Panc1 (cell line): ENCODE data around the gene SEMA3G. TPM values are rescaled to one million over a fixed set of nuclear protein-coding genes. Genes with fewer than 3 reads are reported as not detected.

Source experiments
- ATAC-seq: fragments of 200-7000 bp; cut with Tn5 transposase; 2 replicates; pipeline ENCODE4 v1.9.1; 2020; ENCODE audit warnings: mild to moderate bottlenecking, moderate library complexity
- BruUV-seq: library from RNA; stranded (reverse); fragments of 400-500 nt; replicated peaks from 2 replicates; lab custom pipeline; 2021; lab: Mats Ljungman, UMichigan
- CTCF ChIA-PET: fragments of 300-600 bp; sonication (Branson Sonifier 250); formaldehyde crosslinking; loops from one replicate; lab custom pipeline; 2022; ENCODE audit warnings: antibody characterized with exemption; lab: Charles Lee
- POLR2A ChIA-PET: fragments of 300-600 bp; sonication (Branson Sonifier 250); formaldehyde crosslinking; loops from one replicate; lab custom pipeline; 2022; ENCODE audit warnings: antibody characterized with exemption; lab: Charles Lee
- DNase-seq: peaks from one replicate; pipeline ENCODE4 v3.0.0-alpha.2; 2010; ENCODE audit warnings: low read depth, low spot score
- H3K27ac ChIP-seq: 2 replicates; pipeline ENCODE4 v1.5.1; 2011; ENCODE audit warnings: mild to moderate bottlenecking, low read length, inconsistent platforms
- H3K27me3 ChIP-seq: fragments of 200-500 bp; sonication (Bioruptor generic); 2 replicates; pipeline ENCODE4 v1.6.0; 2014; ENCODE audit warnings: low read length, inconsistent platforms; ENCODE audit not compliant: control insufficient read depth, insufficient read depth
- H3K36me3 ChIP-seq: fragments of 200-500 bp; sonication (Bioruptor generic); 2 replicates; pipeline ENCODE4 v1.5.1; 2014; ENCODE audit warnings: inconsistent platforms, mild to moderate bottlenecking, low read length, moderate library complexity; ENCODE audit not compliant: control insufficient read depth, insufficient read depth
- H3K4me1 ChIP-seq: 2 replicates; pipeline ENCODE4 v1.5.1; 2011; ENCODE audit warnings: inconsistent platforms, mild to moderate bottlenecking, low read length, moderate library complexity; ENCODE audit not compliant: control insufficient read depth, insufficient read depth
- H3K4me3 ChIP-seq, 2 experiments: 2 replicates each; pipeline ENCODE4 v1.5.1; 2011 to 2012; ENCODE audit warnings: low read depth in 2 of 2, low read length in 2 of 2, mild to moderate bottlenecking in 2 of 2, inconsistent platforms in 1 of 2, moderate library complexity in 1 of 2
- H3K9me3 ChIP-seq: fragments of 200-500 bp; sonication (Bioruptor generic); 2 replicates; pipeline ENCODE4 v1.5.1; 2014; ENCODE audit warnings: low read depth, mild to moderate bottlenecking, inconsistent platforms, low read length, moderate library complexity; ENCODE audit not compliant: control insufficient read depth, insufficient read depth
- POLR2AphosphoS5 ChIP-seq: IDR thresholded peaks from 2 replicates; pipeline ENCODE4 v1.6.1; 2012; ENCODE audit warnings: mild to moderate bottlenecking, low read depth, low read length, moderate library complexity
- SIN3A ChIP-seq: IDR thresholded peaks from 2 replicates; pipeline ENCODE4 v1.6.1; 2012; ENCODE audit warnings: low read depth, mild to moderate bottlenecking, low read length, moderate library complexity, borderline replicate concordance; ENCODE audit not compliant: insufficient read depth
- TCF7L2 ChIP-seq: IDR thresholded peaks from 2 replicates; pipeline ENCODE4 v1.6.1; 2011; ENCODE audit warnings: mild to moderate bottlenecking, low read depth, low read length, inconsistent platforms
- in situ Hi-C: cut with HindIII; loops from 2 replicates; pipeline ENCODE4 v1.10.0; 2016; ENCODE audit warnings: low sequenced_read_pairs, low pct_unique_long_range_greater_than_20kb
- intact Hi-C: fragments of 100-400 bp; cut with micrococcal nuclease; formaldehyde crosslinking; loops from one replicate; pipeline ENCODE4 v1.10.0; 2022; ENCODE audit not compliant: unreplicated experiment
- total RNA-seq: library from RNA; stranded (reverse); gene quantifications from one replicate; pipeline ENCODE4 v1.2.1, GENCODE V29; 2021; ENCODE audit not compliant: unreplicated experiment
- TF ChIP-seq, protein P1 (sequence below): fragments of 450-650 bp; IDR thresholded peaks from 2 replicates; pipeline ENCODE4 v1.5.1; 2017; ENCODE audit warnings: mild to moderate bottlenecking
- TF ChIP-seq, protein P2 (sequence below), 2 experiments: IDR thresholded peaks; 2 replicates each; pipeline ENCODE4 v1.6.1; 2011 to 2012; ENCODE audit warnings: low read depth in 2 of 2, control low read depth in 1 of 2, low read length in 1 of 2, mild to moderate bottlenecking in 1 of 2, moderate library complexity in 1 of 2; ENCODE audit not compliant: insufficient read depth in 1 of 2

The SEMA3G gene
- total RNA-seq, 1 experiment from 2014 or later = 1.6 TPM

DNA sequence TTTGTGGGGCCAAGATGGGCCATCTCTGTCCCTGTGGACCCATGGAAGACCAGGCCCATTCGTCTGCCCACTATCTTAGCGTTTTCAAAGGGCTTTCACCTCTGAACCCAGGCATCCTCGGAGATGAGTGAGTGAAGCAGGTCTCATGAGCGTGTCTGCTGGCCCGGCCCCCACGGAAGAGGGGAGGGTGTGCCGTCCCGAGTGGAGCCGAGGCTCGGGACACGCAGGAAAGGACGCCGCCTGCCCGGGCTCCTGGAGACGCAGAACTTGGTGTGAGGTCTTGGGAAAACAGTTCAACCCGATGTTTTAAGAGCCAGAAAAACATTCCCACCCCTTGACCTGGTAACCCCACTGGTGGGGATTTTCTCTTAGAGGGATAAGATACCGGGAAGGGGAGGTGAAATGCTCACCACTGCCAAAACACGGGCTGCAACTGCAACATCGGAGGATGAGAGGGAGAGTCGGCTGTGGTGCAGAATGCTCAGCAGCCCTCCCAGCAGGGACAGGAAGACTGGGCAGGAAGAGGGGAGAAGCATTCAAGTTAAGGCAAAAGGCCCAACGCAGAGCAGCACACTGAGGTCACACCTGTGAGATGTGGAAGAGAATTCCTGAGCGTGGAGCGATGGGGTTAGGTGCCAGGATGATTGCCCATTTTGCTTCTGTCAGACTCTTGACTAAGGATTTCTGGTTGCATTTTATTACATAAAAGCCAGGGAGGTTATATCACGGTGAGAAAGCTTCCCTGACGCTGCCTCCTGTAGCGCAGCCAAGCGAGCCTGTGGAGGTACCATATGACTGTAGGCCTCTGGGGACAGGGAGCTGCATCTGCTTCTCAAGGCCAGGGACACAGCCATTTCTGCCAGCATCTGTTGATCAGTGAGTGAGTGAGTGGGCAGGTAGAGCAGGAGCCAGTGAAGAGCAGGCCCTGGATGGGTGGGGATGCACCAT lies 36.1 kb upstream of the SEMA3G start:
- ChIA-PET POLR2A (no interaction called here), CTCF (no interaction called here)
- in situ Hi-C loops = no loop called here
- TF ChIP-seq, protein P1, sequence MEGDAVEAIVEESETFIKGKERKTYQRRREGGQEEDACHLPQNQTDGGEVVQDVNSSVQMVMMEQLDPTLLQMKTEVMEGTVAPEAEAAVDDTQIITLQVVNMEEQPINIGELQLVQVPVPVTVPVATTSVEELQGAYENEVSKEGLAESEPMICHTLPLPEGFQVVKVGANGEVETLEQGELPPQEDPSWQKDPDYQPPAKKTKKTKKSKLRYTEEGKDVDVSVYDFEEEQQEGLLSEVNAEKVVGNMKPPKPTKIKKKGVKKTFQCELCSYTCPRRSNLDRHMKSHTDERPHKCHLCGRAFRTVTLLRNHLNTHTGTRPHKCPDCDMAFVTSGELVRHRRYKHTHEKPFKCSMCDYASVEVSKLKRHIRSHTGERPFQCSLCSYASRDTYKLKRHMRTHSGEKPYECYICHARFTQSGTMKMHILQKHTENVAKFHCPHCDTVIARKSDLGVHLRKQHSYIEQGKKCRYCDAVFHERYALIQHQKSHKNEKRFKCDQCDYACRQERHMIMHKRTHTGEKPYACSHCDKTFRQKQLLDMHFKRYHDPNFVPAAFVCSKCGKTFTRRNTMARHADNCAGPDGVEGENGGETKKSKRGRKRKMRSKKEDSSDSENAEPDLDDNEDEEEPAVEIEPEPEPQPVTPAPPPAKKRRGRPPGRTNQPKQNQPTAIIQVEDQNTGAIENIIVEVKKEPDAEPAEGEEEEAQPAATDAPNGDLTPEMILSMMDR = no peak
- no peak for TF ChIP-seq TCF7L2
- TF ChIP-seq, protein P2, sequence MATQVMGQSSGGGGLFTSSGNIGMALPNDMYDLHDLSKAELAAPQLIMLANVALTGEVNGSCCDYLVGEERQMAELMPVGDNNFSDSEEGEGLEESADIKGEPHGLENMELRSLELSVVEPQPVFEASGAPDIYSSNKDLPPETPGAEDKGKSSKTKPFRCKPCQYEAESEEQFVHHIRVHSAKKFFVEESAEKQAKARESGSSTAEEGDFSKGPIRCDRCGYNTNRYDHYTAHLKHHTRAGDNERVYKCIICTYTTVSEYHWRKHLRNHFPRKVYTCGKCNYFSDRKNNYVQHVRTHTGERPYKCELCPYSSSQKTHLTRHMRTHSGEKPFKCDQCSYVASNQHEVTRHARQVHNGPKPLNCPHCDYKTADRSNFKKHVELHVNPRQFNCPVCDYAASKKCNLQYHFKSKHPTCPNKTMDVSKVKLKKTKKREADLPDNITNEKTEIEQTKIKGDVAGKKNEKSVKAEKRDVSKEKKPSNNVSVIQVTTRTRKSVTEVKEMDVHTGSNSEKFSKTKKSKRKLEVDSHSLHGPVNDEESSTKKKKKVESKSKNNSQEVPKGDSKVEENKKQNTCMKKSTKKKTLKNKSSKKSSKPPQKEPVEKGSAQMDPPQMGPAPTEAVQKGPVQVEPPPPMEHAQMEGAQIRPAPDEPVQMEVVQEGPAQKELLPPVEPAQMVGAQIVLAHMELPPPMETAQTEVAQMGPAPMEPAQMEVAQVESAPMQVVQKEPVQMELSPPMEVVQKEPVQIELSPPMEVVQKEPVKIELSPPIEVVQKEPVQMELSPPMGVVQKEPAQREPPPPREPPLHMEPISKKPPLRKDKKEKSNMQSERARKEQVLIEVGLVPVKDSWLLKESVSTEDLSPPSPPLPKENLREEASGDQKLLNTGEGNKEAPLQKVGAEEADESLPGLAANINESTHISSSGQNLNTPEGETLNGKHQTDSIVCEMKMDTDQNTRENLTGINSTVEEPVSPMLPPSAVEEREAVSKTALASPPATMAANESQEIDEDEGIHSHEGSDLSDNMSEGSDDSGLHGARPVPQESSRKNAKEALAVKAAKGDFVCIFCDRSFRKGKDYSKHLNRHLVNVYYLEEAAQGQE (IDR thresholded peaks at IDR 0.05; ENCODE audit: insufficient read depth in 1 of 2, low read depth in 2 of 2, low read length in 1 of 2) = no peak
- TF ChIP-seq POLR2AphosphoS5 = no peak
- TF ChIP-seq SIN3A = no peak
- DNase-seq = no peak
- no TSS peak for BruUV-seq
- Histone ChIP-seq H3K27me3 (no peaks in the 10 kb centered on the region), H3K9me3 (no peaks in the 10 kb centered on the region), H3K27ac (no peak overlapping the region), H3K4me1 (no peaks in the 10 kb centered on the region), H3K4me3 (no peak overlapping the region), H3K36me3 (no peaks in the 10 kb centered on the region)
- intact Hi-C loops = no loop called here
- ATAC-seq = no peak

DNA sequence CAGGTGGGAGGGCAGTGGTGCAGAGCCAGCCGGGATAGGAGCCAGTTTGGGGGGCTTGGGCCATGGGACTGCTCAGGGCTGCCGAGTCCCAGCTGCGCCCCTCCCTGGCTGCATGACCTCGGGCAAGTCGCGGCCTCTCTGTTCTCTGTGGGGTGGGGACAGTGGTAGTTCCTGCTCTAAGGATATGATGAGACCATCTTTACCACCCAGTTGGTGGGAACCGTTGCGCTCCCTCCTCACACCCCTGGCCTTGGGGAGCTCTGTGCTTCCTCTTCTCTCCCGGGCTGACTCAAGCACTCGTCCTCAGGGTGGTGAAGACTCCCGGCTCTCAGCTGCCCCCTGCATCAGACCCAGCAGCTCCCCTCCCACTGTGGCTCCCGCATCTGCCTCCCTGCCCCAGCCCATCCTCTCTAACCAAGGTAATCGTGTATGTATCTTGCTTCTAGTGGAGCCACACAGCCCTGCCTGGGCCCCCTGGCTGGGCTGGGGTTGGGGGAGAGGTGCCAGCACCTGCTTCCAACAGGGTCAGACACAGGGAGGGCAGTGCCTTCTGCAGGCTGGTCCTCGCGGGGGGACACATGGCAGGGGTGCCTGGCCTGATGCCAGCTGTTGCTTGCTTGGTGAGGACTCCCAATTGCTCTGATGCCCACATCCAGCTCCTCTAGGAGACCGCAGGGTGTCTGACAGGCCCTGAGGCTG lies 35.1 kb upstream of the SEMA3G start:
- no peak overlapping the region for H3K4me3 ChIP-seq
- H3K36me3 ChIP-seq = no peaks in the 10 kb centered on the region
- no TSS peak for BruUV-seq
- POLR2A ChIA-PET = interaction anchor here (0.6 kb wide), 1 partner anchor 332 kb away, joined by 4 read pairs; no protein-coding TSS in a partner anchor
- intact Hi-C loops (no loop called here), in situ Hi-C loops (no loop called here)
- H3K27me3 ChIP-seq = no peaks in the 10 kb centered on the region
- CTCF ChIA-PET = no interaction called here
- H3K9me3 ChIP-seq = no peaks in the 10 kb centered on the region
- TF ChIP-seq TCF7L2 (no peak), SIN3A (no peak), POLR2AphosphoS5 (no peak)
- TF ChIP-seq, protein P2 (IDR thresholded peaks at IDR 0.05; ENCODE audit: insufficient read depth in 1 of 2, low read depth in 2 of 2, low read length in 1 of 2) = no peak
- TF ChIP-seq, protein P1 = no peak
- DNase-seq (no peak), ATAC-seq (no peak)
- no peaks in the 10 kb centered on the region for H3K4me1 ChIP-seq
- H3K27ac ChIP-seq = no peak overlapping the region
